Upper lobe of right lung (tissue), 1 donor: ENCODE data around the gene DCAF6. TPM values are rescaled to one million over a fixed set of nuclear protein-coding genes. Genes with fewer than 3 reads are reported as not detected.

Experiments
- ATAC-seq: fragments of 200-7000 bp; cut with Tn5 transposase; one replicate; pipeline ENCODE4 v1.9.1; 2020; ENCODE audit warnings: mild to moderate bottlenecking, moderate library complexity
- DNase-seq: peaks from one replicate; pipeline ENCODE4 v3.0.0-alpha.2; 2020
- H3K27ac ChIP-seq: fragments of 200-600 bp; one replicate; pipeline ENCODE4 v1.8.0; 2022
- H3K27me3 ChIP-seq: fragments of 200-600 bp; one replicate; pipeline ENCODE4 v1.8.0; 2022; ENCODE audit warnings: mild to moderate bottlenecking
- H3K36me3 ChIP-seq: fragments of 200-600 bp; one replicate; pipeline ENCODE4 v1.8.0; 2022
- H3K4me1 ChIP-seq: fragments of 200-600 bp; one replicate; pipeline ENCODE4 v1.8.0; 2022
- H3K4me3 ChIP-seq: fragments of 200-600 bp; one replicate; pipeline ENCODE4 v1.8.0; 2022; ENCODE audit warnings: mild to moderate bottlenecking
- H3K9me3 ChIP-seq: fragments of 200-600 bp; one replicate; pipeline ENCODE4 v1.8.0; 2022
- CTCF ChIP-seq: fragments of 200-600 bp; IDR thresholded peaks from one replicate; pipeline ENCODE4 v1.8.0; 2022; ENCODE audit warnings: antibody characterized with exemption
- intact Hi-C: fragments of 100-400 bp; cut with DNase I; formaldehyde crosslinking; loops from one replicate; pipeline ENCODE4 v1.11.0; 2022
- total RNA-seq: library from RNA; stranded (reverse); fragmentation: NEBNext Ultra II Directional; extraction: Animal tissue kit (Norgen Biotek cat#: 25700); gene quantifications from one replicate; pipeline ENCODE4 v1.2.1, GENCODE V29; 2021
- donor health status: DM: no; HTN: yes; CAD: no; lungs with severe emphysema.

DCAF6 gene
- total RNA-seq, 1 donor from 2014 or later = 49.9 TPM

GRCh38 chr1:168101336-168101735 is 164.9 kb downstream of the DCAF6 start:
- Histone ChIP-seq H3K27ac (no peak overlapping the region), H3K9me3 (no peaks in the 10 kb centered on the region), H3K4me1 (no peaks in the 10 kb centered on the region), H3K27me3 (no peaks in the 10 kb centered on the region), H3K36me3 (peaks cover 9% of the 10 kb centered on the region), H3K4me3 (no peak overlapping the region)
- no peak for DNase-seq
- intact Hi-C loops = no loop called here
- ATAC-seq = no peak
- no peak for TF ChIP-seq CTCF

- peaks cover 5% of the 10 kb centered on the region for H3K36me3 ChIP-seq
- no peak overlapping the region for H3K27ac ChIP-seq
- H3K9me3 ChIP-seq = no peaks in the 10 kb centered on the region
- no peak overlapping the region for H3K4me3 ChIP-seq
- no peak for TF ChIP-seq CTCF
- H3K4me1 ChIP-seq = no peaks in the 10 kb centered on the region
- no peak for DNase-seq
- no peaks in the 10 kb centered on the region for H3K27me3 ChIP-seq
- intact Hi-C loops = no loop called here
- ATAC-seq = no peak
Measured at GRCh38 chr1:168102487-168102886, 166.0 kb downstream of the DCAF6 start.

GRCh38 chr1:168104535-168104934 is 168.1 kb downstream of the DCAF6 start:
- no peak overlapping the region for H3K4me3 ChIP-seq
- H3K36me3 ChIP-seq = peaks cover 5% of the 10 kb centered on the region
- no peak overlapping the region for H3K27ac ChIP-seq
- H3K4me1 ChIP-seq = no peaks in the 10 kb centered on the region
- H3K27me3 ChIP-seq = no peaks in the 10 kb centered on the region
- DNase-seq (no peak), ATAC-seq (no peak)
- no peaks in the 10 kb centered on the region for H3K9me3 ChIP-seq
- no peak for TF ChIP-seq CTCF
- intact Hi-C loops = no loop called here

GRCh38 chr1:168105846-168106245 is 169.4 kb downstream of the DCAF6 start:
- no peak overlapping the region for H3K4me3 ChIP-seq
- H3K27ac ChIP-seq = no peak overlapping the region
- no peaks in the 10 kb centered on the region for H3K4me1 ChIP-seq
- no peaks in the 10 kb centered on the region for H3K9me3 ChIP-seq
- intact Hi-C loops = no loop called here
- peaks cover 5% of the 10 kb centered on the region for H3K36me3 ChIP-seq
- no peak for ATAC-seq
- TF ChIP-seq CTCF = no peak
- no peaks in the 10 kb centered on the region for H3K27me3 ChIP-seq
- DNase-seq = no peak

- ATAC-seq = no peak
- intact Hi-C loops = no loop called here
- DNase-seq = no peak
- H3K9me3 ChIP-seq = no peaks in the 10 kb centered on the region
- H3K4me1 ChIP-seq = no peaks in the 10 kb centered on the region
- no peaks in the 10 kb centered on the region for H3K27me3 ChIP-seq
- no peak overlapping the region for H3K4me3 ChIP-seq
- no peak overlapping the region for H3K27ac ChIP-seq
- TF ChIP-seq CTCF = no peak
- H3K36me3 ChIP-seq = peaks cover 5% of the 10 kb centered on the region
Measured at GRCh38 chr1:168106274-168106673, 169.8 kb downstream of the DCAF6 start.

- Histone ChIP-seq H3K36me3 (no peaks in the 10 kb centered on the region), H3K9me3 (no peaks in the 10 kb centered on the region), H3K27ac (no peak overlapping the region), H3K4me3 (no peak overlapping the region), H3K27me3 (no peaks in the 10 kb centered on the region), H3K4me1 (no peaks in the 10 kb centered on the region)
- DNase-seq = no peak
- TF ChIP-seq CTCF = no peak
- intact Hi-C loops = no loop called here
- ATAC-seq = no peak
Measured at GRCh38 chr1:168110896-168111545, 174.5 kb downstream of the DCAF6 start.
